ENCODE results near the gene MTHFD2L.

GRCh38 chr4:74316397-74316796 lies 158.5 kb downstream of the MTHFD2L start:
- no peak for TF ChIP-seq TAF1 (IDR thresholded peaks at IDR 0.05; ENCODE audit: low read depth, low read length)
- TF ChIP-seq POLR2A (IDR thresholded peaks at IDR 0.05; ENCODE audit: low read depth, low read length): no peak

Data from GM12891 (cell line).